Measurements from ENCODE around the gene GPR161. TPM values are rescaled to one million over a fixed set of nuclear protein-coding genes. Genes with fewer than 3 reads are reported as not detected.

Gene GPR161
- total and polyA plus RNA-seq, 2 of the 13 experiments (the other 11 are each of a cell fraction or from before 2014, with no cell fraction given), result 0.13 to 0.35 TPM

DNA sequence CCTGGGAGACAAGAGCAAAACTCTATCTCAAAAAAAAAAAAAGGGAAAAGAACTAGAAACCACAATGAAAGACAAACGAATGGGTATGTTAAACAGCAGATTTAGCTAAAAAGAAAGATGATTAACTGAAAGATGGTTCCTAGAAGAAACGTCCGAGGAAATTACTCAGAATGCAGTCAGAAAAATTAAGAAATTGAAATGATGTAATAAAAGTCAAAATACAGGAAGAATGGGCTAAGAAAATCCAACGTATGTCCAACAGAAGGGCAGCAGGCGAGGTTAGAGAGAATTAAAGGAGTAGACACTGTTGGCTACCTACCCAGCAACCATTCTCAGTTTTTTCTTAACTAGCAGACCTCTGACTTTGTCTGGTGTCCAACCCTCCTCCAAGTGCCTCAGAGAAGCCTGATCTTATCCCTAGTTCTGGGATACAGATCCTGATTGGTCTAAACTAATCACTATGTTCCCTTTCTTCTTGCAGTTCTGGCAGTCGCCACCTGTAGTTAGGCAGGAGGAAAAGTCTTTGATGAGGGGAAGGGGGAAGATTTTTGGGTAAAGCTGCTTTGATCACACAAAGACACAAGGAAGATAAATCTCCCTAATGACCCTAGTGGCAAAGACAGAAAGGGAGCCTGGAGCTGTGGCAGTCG is 25.7 kb downstream of the GPR161 start:
- Histone ChIP-seq H3K27me3 (ENCODE audit: control insufficient read depth in 1 of 2, insufficient read depth in 2 of 2, low read length in 2 of 2) (no peaks in the 10 kb centered on the region), H3K4me3 (replicated peaks in 1 of 3; ENCODE audit: insufficient read depth in 1 of 3, low read depth in 2 of 3, low read length in 3 of 3) (no peak overlapping the region), H3K4me1 (ENCODE audit: insufficient read depth, low read length) (peaks cover 21% of the 10 kb centered on the region), H3K79me2 (ENCODE audit: insufficient read depth, low read length) (no peaks in the 10 kb centered on the region), H3K4me2 (ENCODE audit: low read depth, low read length) (no peak overlapping the region), H3K9me3 (ENCODE audit: low read length) (no peaks in the 10 kb centered on the region), H3K36me3 (replicated peaks in 1 of 2; ENCODE audit: control insufficient read depth in 1 of 2, insufficient read depth in 2 of 2, low read length in 2 of 2) (no peaks in the 10 kb centered on the region), H3K9ac (ENCODE audit: insufficient read depth, low read depth, low read length) (no peak overlapping the region), H2AFZ (ENCODE audit: low read length) (no peak overlapping the region), H4K20me1 (ENCODE audit: insufficient read depth, low read length) (no peaks in the 10 kb centered on the region), H3K27ac (ENCODE audit: extremely low read length, insufficient read depth, low read length) (no peak overlapping the region)
- TF ChIP-seq, protein P1, sequence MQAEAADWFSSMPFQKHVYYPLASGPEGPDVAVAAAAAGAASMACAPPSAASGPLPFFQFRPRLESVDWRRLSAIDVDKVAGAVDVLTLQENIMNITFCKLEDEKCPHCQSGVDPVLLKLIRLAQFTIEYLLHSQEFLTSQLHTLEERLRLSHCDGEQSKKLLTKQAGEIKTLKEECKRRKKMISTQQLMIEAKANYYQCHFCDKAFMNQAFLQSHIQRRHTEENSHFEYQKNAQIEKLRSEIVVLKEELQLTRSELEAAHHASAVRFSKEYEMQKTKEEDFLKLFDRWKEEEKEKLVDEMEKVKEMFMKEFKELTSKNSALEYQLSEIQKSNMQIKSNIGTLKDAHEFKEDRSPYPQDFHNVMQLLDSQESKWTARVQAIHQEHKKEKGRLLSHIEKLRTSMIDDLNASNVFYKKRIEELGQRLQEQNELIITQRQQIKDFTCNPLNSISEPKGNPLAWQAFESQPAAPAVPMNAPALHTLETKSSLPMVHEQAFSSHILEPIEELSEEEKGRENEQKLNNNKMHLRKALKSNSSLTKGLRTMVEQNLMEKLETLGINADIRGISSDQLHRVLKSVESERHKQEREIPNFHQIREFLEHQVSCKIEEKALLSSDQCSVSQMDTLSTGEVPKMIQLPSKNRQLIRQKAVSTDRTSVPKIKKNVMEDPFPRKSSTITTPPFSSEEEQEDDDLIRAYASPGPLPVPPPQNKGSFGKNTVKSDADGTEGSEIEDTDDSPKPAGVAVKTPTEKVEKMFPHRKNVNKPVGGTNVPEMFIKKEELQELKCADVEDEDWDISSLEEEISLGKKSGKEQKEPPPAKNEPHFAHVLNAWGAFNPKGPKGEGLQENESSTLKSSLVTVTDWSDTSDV (CRISPR knock-in tag; IDR thresholded peaks at IDR 0.05), result no peak
- no peak for TF ChIP-seq ZNF839 (CRISPR knock-in tag; IDR thresholded peaks at IDR 0.05; ENCODE audit: borderline replicate concordance)
- TF ChIP-seq, protein P2, sequence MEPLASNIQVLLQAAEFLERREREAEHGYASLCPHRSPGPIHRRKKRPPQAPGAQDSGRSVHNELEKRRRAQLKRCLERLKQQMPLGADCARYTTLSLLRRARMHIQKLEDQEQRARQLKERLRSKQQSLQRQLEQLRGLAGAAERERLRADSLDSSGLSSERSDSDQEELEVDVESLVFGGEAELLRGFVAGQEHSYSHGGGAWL (CRISPR knock-in tag; IDR thresholded peaks at IDR 0.05), result no peak
- no peak for TF ChIP-seq HNRNPLL (IDR thresholded peaks at IDR 0.05; ENCODE audit: low read depth, low read length, poor library complexity, severe bottlenecking)
- no peak for TF ChIP-seq ADNP (CRISPR knock-in tag; IDR thresholded peaks at IDR 0.05)
- TF ChIP-seq ZSCAN22 (CRISPR knock-in tag; IDR thresholded peaks at IDR 0.05), result no peak
- TF ChIP-seq, protein P3, sequence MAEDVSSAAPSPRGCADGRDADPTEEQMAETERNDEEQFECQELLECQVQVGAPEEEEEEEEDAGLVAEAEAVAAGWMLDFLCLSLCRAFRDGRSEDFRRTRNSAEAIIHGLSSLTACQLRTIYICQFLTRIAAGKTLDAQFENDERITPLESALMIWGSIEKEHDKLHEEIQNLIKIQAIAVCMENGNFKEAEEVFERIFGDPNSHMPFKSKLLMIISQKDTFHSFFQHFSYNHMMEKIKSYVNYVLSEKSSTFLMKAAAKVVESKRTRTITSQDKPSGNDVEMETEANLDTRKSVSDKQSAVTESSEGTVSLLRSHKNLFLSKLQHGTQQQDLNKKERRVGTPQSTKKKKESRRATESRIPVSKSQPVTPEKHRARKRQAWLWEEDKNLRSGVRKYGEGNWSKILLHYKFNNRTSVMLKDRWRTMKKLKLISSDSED (CRISPR knock-in tag; IDR thresholded peaks at IDR 0.05), result no peak
- TF ChIP-seq NFRKB (IDR thresholded peaks at IDR 0.05), result no peak
- TF ChIP-seq ZKSCAN5 (CRISPR knock-in tag; IDR thresholded peaks at IDR 0.05), result no peak
- TF ChIP-seq, protein P4, sequence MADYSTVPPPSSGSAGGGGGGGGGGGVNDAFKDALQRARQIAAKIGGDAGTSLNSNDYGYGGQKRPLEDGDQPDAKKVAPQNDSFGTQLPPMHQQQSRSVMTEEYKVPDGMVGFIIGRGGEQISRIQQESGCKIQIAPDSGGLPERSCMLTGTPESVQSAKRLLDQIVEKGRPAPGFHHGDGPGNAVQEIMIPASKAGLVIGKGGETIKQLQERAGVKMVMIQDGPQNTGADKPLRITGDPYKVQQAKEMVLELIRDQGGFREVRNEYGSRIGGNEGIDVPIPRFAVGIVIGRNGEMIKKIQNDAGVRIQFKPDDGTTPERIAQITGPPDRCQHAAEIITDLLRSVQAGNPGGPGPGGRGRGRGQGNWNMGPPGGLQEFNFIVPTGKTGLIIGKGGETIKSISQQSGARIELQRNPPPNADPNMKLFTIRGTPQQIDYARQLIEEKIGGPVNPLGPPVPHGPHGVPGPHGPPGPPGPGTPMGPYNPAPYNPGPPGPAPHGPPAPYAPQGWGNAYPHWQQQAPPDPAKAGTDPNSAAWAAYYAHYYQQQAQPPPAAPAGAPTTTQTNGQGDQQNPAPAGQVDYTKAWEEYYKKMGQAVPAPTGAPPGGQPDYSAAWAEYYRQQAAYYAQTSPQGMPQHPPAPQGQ (CRISPR knock-in tag; IDR thresholded peaks at IDR 0.05; ENCODE audit: borderline replicate concordance), result no peak
- no peak for TF ChIP-seq U2AF2 (IDR thresholded peaks at IDR 0.05; ENCODE audit: low read depth, low read length)
- WGBS (ENCODE audit: low lambda C conversion rate), result 46% methylated on average over 7 of the region's 7 CpGs
- no peak for FAIRE-seq
- ChIA-PET POLR2A (no interaction called here), CTCF (ENCODE audit: low intra/inter-chr PET ratio, low total read pairs) (no interaction called here)
- in situ Hi-C loops (cut with HindIII; ENCODE audit: extremely low pct_ligation_motif_present, low pct_unique_long_range_greater_than_20kb) (no loop called here), intact Hi-C loops (cut with micrococcal nuclease; ENCODE audit: unreplicated experiment) (no loop called here)
- no peak for DNase-seq (ENCODE audit: low spot score)
- BruUV-seq (replicated peaks), result no TSS peak
- ATAC-seq, result no peak
